K562 (cell line): ENCODE results near the gene ZNRF1. TPM values are rescaled to one million over a fixed set of nuclear protein-coding genes. Genes with fewer than 3 reads are reported as not detected.

Source experiments
- CBFA2T3 ChIP-seq: fragments of 450-650 bp; IDR thresholded peaks from 2 replicates; pipeline ENCODE4 v1.6.1; 2017
- GTF2E2 ChIP-seq: fragments of 200-800 bp; sonication (Bioruptor generic); IDR thresholded peaks from 2 replicates; pipeline ENCODE4 v1.6.1; 2016; ENCODE audit warnings: missing genetic modification characterization, missing compliant biosample characterization
- GTF3C2 ChIP-seq: IDR thresholded peaks from 3 replicates; pipeline ENCODE4 v1.6.1; 2011; ENCODE audit warnings: borderline replicate concordance, mild to moderate bottlenecking, moderate library complexity; ENCODE audit not compliant: insufficient read length; ENCODE audit errors: extremely low read depth
- HLTF ChIP-seq: fragments of 450-650 bp; IDR thresholded peaks from 2 replicates; pipeline ENCODE4 v1.6.1; 2016
- HMG20A ChIP-seq: fragments of 450-650 bp; formaldehyde crosslinking; conservative IDR thresholded peaks from 2 replicates; pipeline ENCODE4 v1.4.0; 2020; ENCODE audit warnings: mild to moderate bottlenecking, mixed read lengths
- JUND ChIP-seq, 2 experiments: IDR thresholded peaks; 2 replicates in 1 of 2; 3 replicates in 1 of 2; pipeline ENCODE4 v1.6.1; 2011; ENCODE audit warnings: borderline replicate concordance in 2 of 2, low read depth in 2 of 2, low read length in 2 of 2, improper control_type of control experiment in 1 of 2, missing biosample characterization in 1 of 2, missing genetic modification characterization in 1 of 2, missing genetic modification reagents in 1 of 2
- KDM2B ChIP-seq: fragments of 250-450 bp; sonication (Bioruptor Pico); IDR thresholded peaks from 2 replicates; pipeline ENCODE4 v1.8.0; 2021; ENCODE audit warnings: mild to moderate bottlenecking, moderate library complexity
- KLF1 ChIP-seq: fragments of 450-650 bp; IDR thresholded peaks from 2 replicates; pipeline ENCODE4 v1.6.1; 2016; ENCODE audit warnings: missing genetic modification characterization, missing compliant biosample characterization
- MAX ChIP-seq: sonication (generic); formaldehyde crosslinking; IDR thresholded peaks from 2 replicates; pipeline ENCODE4 v1.9.0; 2022; ENCODE audit warnings: mild to moderate bottlenecking, missing genetic modification reagents
- RBBP5 ChIP-seq: fragments of 200-600 bp; sonication (generic); IDR thresholded peaks from 2 replicates; pipeline ENCODE4 v1.6.1; 2012; ENCODE audit warnings: borderline replicate concordance, mild to moderate bottlenecking, low read length, control low read depth, inconsistent platforms; ENCODE audit not compliant: insufficient read depth, poor library complexity, severe bottlenecking
- RCOR1 ChIP-seq, 2 experiments: IDR thresholded peaks; 2 replicates each; pipeline ENCODE4 v1.6.1; 2012; ENCODE audit warnings: low read depth in 2 of 2, low read length in 2 of 2, borderline replicate concordance in 1 of 2, improper control_type of control experiment in 1 of 2
- RUNX1 ChIP-seq: sonication (generic); IDR thresholded peaks from 2 replicates; pipeline ENCODE4 v1.6.1; 2016; ENCODE audit warnings: antibody characterized with exemption, low read depth
- SMAD4 ChIP-seq: fragments of 250-450 bp; sonication (Bioruptor Pico); conservative IDR thresholded peaks from 2 replicates; pipeline ENCODE4 v1.8.0; 2021; ENCODE audit warnings: inconsistent platforms, mild to moderate bottlenecking, moderate library complexity
- TRIM25 ChIP-seq: fragments of 450-650 bp; IDR thresholded peaks from 2 replicates; pipeline ENCODE4 v1.7.0; 2016; ENCODE audit warnings: borderline replicate concordance
- ZBTB7A ChIP-seq: IDR thresholded peaks from 2 replicates; pipeline ENCODE4 v1.6.1; 2011; ENCODE audit warnings: low read depth, mild to moderate bottlenecking, low read length, moderate library complexity, borderline replicate concordance; ENCODE audit not compliant: control insufficient read depth
- ZMIZ1 ChIP-seq, 2 experiments: fragments of 150-350 bp in 1 of 2; IDR thresholded peaks; 2 replicates each; pipeline ENCODE4 v1.6.1; 2012 to 2016; ENCODE audit warnings: low read depth in 2 of 2, low read length in 2 of 2, mild to moderate bottlenecking in 1 of 2, moderate library complexity in 1 of 2
- ZNF282 ChIP-seq: sonication (generic); formaldehyde crosslinking; IDR thresholded peaks from 2 replicates; pipeline ENCODE4 v1.8.1; 2023; ENCODE audit warnings: missing genetic modification reagents
- ZNF57 ChIP-seq: fragments of 450-650 bp; formaldehyde crosslinking; IDR thresholded peaks from 2 replicates; pipeline ENCODE4 v1.4.0; 2020; ENCODE audit warnings: mild to moderate bottlenecking, moderate library complexity
- polyA plus RNA-seq, 8 experiments: library from polyadenylated mRNA; depleted of rRNA in 4 of 8; stranded (reverse) in 5 of 8; unstranded in 3 of 8; fragments of >200 nt; fragmentation: Nextera tagmentation in 2 of 8; fragmentation: Illumina TruSeq in 1 of 8; extraction: Ambion mirVana in 2 of 8; extraction: Trizol in 1 of 8; gene quantifications; 2 replicates each; pipeline versions ENCODE4 v1.2.1 to v1.2.3, GENCODE V29; 2011 to 2014; ENCODE audit warnings: inconsistent platforms in 1 of 8, missing spikeins in 1 of 8
- total RNA-seq, 7 experiments: library from RNA; depleted of rRNA in 6 of 7; stranded (reverse); fragments of >200 nt in 6 of 7; fragmentation: Illumina TruSeq in 2 of 7; extraction: Trizol in 2 of 7; gene quantifications; 2 replicates each; pipeline versions ENCODE4 v1.2.1 to v1.2.3, GENCODE V29; 2011 to 2021; ENCODE audit warnings: low replicate concordance in 1 of 7

Gene ZNRF1
- total and polyA plus RNA-seq, 9 of the 15 experiments (the other 6 are each of a cell fraction or from before 2014, with no cell fraction given), result 9.5 to 37.7 (median 20.0) TPM

- TF ChIP-seq RCOR1 (IDR thresholded peaks at IDR 0.05; ENCODE audit: borderline replicate concordance in 1 of 2, low read depth in 2 of 2, low read length in 2 of 2) (peak in 1 of 2 experiments; percentile 66; a peak in 2 of 4 replicates), KDM2B (CRISPR knock-in tag) (no peak), HLTF (no peak), JUND (IDR thresholded peaks at IDR 0.05; ENCODE audit: borderline replicate concordance, low read depth, low read length) (no peak), JUND (tag; IDR thresholded peaks at IDR 0.05; ENCODE audit: borderline replicate concordance, low read depth, low read length) (no peak), HMG20A (CRISPR knock-in tag) (no peak), RUNX1 (peak; percentile 14; the same call in 1 of the 2 replicates), KLF1 (no peak), GTF3C2 (no peak), GTF2E2 (tag) (no peak), SMAD4 (0 out of 2 replicates have a peak, but pooled peaks have one; percentile 16), ZMIZ1 (IDR thresholded peaks at IDR 0.05; ENCODE audit: low read depth in 2 of 2, low read length in 2 of 2) (no peak), MAX (CRISPR knock-in tag) (peak; percentile 49), TRIM25 (no peak), ZNF57 (CRISPR knock-in tag) (no peak), ZBTB7A (no peak), ZNF282 (CRISPR knock-in tag) (no peak), CBFA2T3 (peak; percentile 31; the same call in 1 of the 2 replicates), RBBP5 (peak; percentile 41)
These were observed 65.8 kb downstream of the ZNRF1 start (continued) for GRCh38 chr16:75064403-75065148.
